Measurements from ENCODE around the gene PIGA.
"Not testable (repeated sequence)": the region's sequence is repeated elsewhere in the genome, so short reads cannot be mapped to it uniquely, and the experiment has no call there.

Gene PIGA

GRCh38 chrX:15319075-15319474, 16.2 kb downstream of the PIGA start:
- no peak for DNase-seq

DNA sequence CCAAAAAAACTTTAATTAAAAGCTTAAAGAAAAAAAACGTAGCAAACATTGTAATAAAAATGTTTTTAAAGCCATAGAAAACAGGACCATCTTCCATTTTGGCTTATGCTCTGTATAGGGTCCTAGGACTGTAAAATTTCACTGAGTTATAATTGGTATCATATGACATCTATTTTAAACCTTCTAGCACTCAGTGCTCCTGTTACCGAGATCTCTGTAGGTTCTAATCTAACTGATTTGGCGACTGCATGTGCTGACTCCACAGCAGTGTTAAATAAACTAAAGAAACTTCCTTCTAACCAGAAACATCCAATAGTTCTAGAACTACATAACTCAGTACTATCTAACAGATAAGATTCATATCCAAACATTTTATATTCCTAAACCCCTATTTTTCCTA, 19.8 kb downstream of the PIGA start, which contains the start of gene ASB11:
Gene ASB11 (minus strand): TSS at position 132 of the 400 bp plus-strand sequence. CDS start 35 bp downstream, at position 97.
- DNase-seq, result no peak

- DNase-seq, result no peak
Measured at GRCh38 chrX:15314472-15314871, 20.9 kb downstream of the PIGA start.

DNA sequence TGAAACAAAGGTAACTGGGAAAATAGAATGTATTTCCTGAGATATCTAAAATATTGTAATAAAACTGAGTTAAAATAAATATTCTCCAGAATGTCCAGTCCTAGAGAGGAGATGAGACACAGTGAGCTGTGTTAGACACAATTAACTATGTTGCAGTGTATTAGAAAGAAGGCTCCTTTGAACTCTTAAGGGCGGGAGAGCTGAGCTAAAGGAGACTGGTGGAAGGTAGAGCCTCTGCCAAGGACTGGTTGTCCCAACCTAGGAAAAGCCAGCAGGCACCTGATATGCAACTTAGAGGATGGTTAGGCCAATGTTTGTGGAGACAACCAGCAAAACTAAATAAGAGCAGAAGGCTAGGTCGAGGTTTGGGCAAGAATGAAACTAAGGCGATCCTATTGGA, 24.2 kb downstream of the PIGA start:
- DNase-seq, result no peak

DNA sequence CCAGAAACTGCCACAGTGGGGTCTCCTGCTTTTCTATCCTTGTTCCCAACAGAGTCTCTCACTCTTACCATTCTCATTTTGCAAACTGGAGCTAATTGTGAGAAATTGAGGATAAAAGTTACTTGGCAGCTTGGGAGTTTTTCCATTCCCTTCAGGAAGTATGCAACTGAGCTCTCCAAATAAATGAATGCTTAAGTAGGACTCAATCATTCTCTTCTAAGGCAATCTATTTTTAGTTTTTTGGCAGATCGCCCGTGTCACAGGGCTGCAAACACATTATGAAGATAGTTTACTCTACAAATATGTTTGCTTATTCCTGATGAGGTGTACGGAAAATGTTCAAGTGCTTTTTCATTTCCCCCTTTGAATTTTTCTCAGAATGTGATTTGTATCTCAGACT, 25.2 kb downstream of the PIGA start:
- DNase-seq, result no peak

- DNase-seq, result not testable (repeated sequence)
Measured at GRCh38 chrX:15305899-15306298, 29.4 kb downstream of the PIGA start.

GRCh38 chrX:15301924-15302323, 33.4 kb downstream of the PIGA start:
- DNase-seq, result no peak

- no peak for DNase-seq
Measured at GRCh38 chrX:15299941-15300851, 35.1 kb downstream of the PIGA start.

DNA sequence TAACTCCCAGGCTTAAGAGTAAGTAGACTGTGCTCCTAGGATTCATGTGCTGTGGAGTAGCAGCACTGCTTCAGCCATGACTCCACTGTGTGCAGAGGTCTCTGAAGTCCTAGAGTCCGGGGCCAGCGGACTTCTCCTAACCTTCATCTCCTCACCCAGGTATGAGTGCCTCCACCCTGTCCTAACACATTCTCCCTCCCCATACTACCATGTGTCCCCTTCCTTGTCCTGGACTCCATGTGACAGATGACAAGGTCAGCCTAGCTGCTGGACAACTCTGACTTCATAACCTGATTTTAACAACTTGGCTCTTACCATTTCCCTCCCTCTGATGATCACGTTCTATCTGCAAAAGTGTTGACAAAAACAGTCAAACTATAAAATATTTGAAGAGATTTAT, 36.5 kb downstream of the PIGA start:
- no peak for DNase-seq

DNA sequence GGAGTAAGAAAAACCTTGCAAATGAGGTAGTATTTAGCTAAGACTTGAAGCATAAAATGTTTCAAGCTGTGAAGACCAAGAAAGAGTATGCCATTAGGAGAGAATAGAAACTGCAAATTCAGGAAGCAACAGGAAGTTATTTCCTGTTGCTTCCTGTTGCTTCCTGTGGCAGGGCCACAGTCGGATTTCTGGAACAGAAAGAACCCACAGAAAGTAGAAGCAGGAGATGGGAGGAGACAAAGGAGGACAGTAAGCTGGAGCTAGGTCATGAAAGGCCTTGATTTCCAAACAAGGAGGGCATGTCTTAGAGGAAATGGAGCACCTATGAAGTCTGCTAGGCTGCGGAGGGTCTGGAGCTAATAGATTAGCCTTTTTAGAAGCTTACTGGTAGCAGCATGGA, 37.1 kb downstream of the PIGA start:
- no peak for DNase-seq

DNA sequence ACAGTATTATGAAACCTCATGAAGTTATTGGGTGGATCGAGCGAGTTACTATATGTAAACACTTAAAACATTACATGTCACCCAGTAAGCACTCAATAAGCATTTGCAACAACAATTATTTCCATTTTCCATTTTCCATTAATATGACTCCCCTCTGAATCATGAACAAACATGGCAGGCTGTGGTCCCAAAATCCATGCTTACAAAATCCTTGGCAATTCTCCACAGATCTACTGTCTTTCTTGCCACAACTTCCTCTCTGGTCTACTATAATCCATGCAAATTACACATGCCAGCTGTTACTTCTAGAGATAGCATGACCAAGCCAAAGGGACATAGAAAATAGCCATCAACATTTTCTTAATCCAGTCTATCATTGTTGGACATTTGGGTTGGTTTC, 41.9 kb downstream of the PIGA start:
- DNase-seq, result no peak

GRCh38 chrX:15292861-15293260, 42.5 kb downstream of the PIGA start:
- no peak for DNase-seq

DNA sequence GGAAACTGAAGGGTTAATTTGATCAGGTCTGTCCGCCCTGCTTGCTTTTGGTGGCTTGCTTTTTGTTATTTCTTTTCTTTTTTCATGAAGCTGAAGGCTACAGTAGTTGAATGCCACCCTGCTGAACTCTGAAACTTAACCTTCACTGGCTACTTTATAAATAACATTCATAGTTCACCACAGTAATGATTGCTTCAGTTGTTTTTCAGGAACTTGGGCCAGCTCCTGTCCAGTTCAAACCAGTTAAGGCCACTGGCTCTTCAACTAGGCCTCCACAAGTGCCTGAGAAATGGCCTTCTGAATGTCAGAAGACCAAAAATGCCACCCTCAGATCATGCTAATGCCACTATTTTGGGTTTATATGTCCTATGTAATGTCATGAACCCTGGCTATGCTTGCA, 57.7 kb downstream of the PIGA start:
- DNase-seq, result no peak

- DNase-seq, result no peak
Measured at GRCh38 chrX:15274946-15275345, 60.4 kb downstream of the PIGA start.

GRCh38 chrX:15273275-15273674, 62.0 kb downstream of the PIGA start:
- not testable (repeated sequence) for DNase-seq

DNA sequence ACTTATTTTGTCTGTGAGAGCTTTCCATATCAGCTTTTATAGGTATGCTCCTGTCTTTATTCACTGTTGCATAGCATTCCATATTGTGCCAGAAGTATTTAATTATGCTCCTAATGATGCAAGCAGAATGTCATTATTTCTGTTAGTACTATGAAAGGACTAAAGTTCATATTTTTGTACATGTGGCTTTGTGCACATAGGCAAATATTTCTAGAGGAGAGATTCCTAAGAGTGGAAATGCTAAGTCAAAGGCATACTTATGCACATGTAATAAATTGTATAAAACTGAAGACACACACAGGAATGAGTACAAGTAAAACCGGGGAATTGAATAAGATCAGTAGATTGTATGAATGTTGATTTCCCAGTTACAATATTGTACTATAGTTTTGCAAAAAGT, 63.6 kb downstream of the PIGA start:
- no peak for DNase-seq

DNA sequence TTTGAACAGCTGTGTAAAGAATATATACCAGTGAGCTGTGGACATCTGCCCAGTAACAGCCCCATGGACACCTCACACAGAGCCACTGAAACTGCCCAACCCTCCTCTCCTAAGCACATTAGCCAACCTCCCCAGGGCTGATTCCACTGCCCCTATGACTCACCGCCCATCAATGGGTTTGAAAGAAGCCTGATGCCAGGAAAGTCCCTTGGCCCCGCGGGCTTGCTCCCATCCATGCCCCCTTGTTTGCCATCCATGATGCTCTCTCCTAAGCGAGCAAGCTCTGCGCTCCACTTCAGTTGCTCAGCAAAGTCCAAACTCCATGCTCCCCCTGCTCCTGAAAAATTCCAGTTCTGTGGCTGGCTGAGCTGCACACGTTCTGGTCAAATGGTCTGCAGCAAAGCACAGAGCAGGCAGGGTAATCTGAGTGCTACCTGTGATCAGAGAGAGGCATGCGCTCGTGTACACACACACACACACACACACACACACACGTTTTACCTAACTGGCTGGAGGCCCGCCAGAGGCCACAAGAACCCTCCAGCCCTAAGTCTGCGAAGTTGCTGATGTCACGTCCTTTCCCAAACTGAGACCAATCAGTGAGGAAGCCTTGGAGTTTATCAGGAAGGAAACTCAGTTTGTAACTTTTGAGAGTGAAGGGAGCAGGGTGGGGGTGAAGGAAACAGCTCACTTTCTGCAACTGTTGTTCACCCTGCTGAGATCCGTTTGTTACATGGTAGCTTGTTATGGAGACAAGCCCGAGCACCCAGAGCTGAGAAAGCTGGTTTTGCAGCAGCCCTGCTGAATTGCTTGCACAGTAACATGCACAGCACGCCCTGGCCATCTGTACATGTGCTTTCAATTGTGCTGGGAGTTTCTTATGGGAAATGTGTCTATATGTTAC, 65.5 kb downstream of the PIGA start, which contains the start of gene ASB9:
Gene ASB9 (minus strand): TSS at position 466 of the 904 bp plus-strand sequence. CDS start 209 bp downstream, at position 257.
- peak in 1 of 2 donors; percentile 1 for DNase-seq
